ENCODE measurements around the gene PCDHA4.

DNA sequence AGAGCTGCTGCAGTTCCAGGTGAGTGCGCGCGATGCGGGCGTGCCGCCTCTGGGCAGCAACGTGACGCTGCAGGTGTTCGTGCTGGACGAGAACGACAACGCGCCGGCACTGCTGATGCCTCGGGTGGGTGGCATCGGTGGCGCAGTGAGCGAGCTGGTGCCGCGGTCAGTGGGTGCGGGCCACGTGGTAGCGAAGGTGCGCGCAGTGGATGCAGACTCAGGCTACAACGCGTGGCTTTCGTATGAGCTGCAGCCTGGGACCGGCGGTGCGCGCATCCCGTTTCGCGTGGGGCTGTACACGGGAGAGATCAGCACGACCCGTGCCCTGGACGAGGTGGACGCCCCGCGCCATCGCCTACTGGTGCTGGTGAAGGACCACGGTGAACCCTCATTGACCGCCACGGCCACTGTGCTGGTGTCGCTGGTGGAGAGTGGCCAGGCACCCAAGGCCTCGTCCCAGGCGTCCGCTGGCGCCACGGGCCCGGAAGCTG, 4.0 kb upstream of the PCDHA4 start:
- TF ChIP-seq, protein P1, sequence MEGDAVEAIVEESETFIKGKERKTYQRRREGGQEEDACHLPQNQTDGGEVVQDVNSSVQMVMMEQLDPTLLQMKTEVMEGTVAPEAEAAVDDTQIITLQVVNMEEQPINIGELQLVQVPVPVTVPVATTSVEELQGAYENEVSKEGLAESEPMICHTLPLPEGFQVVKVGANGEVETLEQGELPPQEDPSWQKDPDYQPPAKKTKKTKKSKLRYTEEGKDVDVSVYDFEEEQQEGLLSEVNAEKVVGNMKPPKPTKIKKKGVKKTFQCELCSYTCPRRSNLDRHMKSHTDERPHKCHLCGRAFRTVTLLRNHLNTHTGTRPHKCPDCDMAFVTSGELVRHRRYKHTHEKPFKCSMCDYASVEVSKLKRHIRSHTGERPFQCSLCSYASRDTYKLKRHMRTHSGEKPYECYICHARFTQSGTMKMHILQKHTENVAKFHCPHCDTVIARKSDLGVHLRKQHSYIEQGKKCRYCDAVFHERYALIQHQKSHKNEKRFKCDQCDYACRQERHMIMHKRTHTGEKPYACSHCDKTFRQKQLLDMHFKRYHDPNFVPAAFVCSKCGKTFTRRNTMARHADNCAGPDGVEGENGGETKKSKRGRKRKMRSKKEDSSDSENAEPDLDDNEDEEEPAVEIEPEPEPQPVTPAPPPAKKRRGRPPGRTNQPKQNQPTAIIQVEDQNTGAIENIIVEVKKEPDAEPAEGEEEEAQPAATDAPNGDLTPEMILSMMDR (IDR thresholded peaks at IDR 0.05): no peak
- no peak for TF ChIP-seq POLR2A (IDR thresholded peaks at IDR 0.05)

Measured in testis (tissue), 2 donors.